K562 (cell line): Measurements from ENCODE around the gene LRCH1. TPM values are rescaled to one million over a fixed set of nuclear protein-coding genes. Genes with fewer than 3 reads are reported as not detected.

ENCODE experiments used
- ATAC-seq: fragments of 200-7000 bp; cut with Tn5 transposase; 3 replicates; pipeline ENCODE4 v1.9.1; 2020; ENCODE audit warnings: moderate library complexity
- BruUV-seq: library from RNA; stranded (reverse); fragments of 400-500 nt; replicated peaks from 2 replicates; lab custom pipeline; 2021; lab: Mats Ljungman, UMichigan
- CTCF ChIA-PET: fragments of 300-600 bp; formaldehyde crosslinking; extraction: SDS; loops from one replicate; lab custom pipeline; 2021; ENCODE audit warnings: low intra/inter-chr PET ratio; lab: Yijun Ruan, JAX
- POLR2A ChIA-PET: fragments of 300-600, 350-650 bp; sonication (Branson Sonifier 250); formaldehyde crosslinking; extraction: SDS; loops from one replicate; lab custom pipeline; 2021; ENCODE audit warnings: antibody characterized with exemption, inconsistent platforms; lab: Yijun Ruan, JAX
- DNase-seq, 4 experiments: peaks; one replicate each; pipeline versions ENCODE4 v3.0.0 to v3.0.0-alpha.2; 2011 to 2018; ENCODE audit warnings: low spot score in 3 of 4, mixed read lengths in 3 of 4; ENCODE audit errors: extremely low read depth in 1 of 4
- FAIRE-seq: peaks from 2 replicates; lab custom pipeline; 2011; peaks lifted over from hg19 to GRCh38; lab: Jason Lieb, UNC
- H2AFZ ChIP-seq: 2 replicates; pipeline ENCODE4 v1.6.0; 2011; ENCODE audit warnings: low read depth, low read length, control low read depth, inconsistent platforms
- H3K27ac ChIP-seq: fragments of 200-600 bp; 3 replicates; pipeline ENCODE4 v1.8.0; 2011; ENCODE audit warnings: low read depth, mild to moderate bottlenecking, control low read depth, inconsistent platforms, low read length, moderate library complexity, mixed read lengths; ENCODE audit errors: extremely low read depth
- H3K27me3 ChIP-seq, 2 experiments: fragments of 300-600 bp in 1 of 2; 2 replicates in 1 of 2; 3 replicates in 1 of 2; pipeline versions ENCODE4 v1.6.0 to v1.8.0; 2011; ENCODE audit warnings: inconsistent platforms in 2 of 2, low read length in 2 of 2, mild to moderate bottlenecking in 1 of 2, mixed read lengths in 1 of 2, moderate library complexity in 1 of 2; ENCODE audit not compliant: control insufficient read depth in 2 of 2, insufficient read depth in 2 of 2
- H3K36me3 ChIP-seq: fragments of 300-600 bp; 3 replicates; pipeline ENCODE4 v1.8.0; 2011; ENCODE audit warnings: mild to moderate bottlenecking, low read length, inconsistent platforms; ENCODE audit not compliant: control insufficient read depth, insufficient read depth
- H3K4me1 ChIP-seq, 2 experiments: fragments of 200-600 bp in 1 of 2; replicated peaks in 1 of 2; 2 replicates in 1 of 2; 3 replicates in 1 of 2; pipeline versions ENCODE4 v1.5.1 to v1.8.0; 2011; ENCODE audit warnings: inconsistent platforms in 2 of 2, low read length in 2 of 2, mild to moderate bottlenecking in 1 of 2, mixed read lengths in 1 of 2, moderate library complexity in 1 of 2; ENCODE audit not compliant: control insufficient read depth in 2 of 2, insufficient read depth in 2 of 2
- H3K4me2 ChIP-seq: 2 replicates; pipeline ENCODE4 v1.6.1; 2011; ENCODE audit warnings: low read length, control low read depth, inconsistent platforms, mixed read lengths; ENCODE audit not compliant: insufficient read depth
- H3K4me3 ChIP-seq: fragments of 200-600 bp; sonication (generic), shearing (Covaris generic); 2 replicates; pipeline ENCODE4 v1.5.1; 2016; ENCODE audit warnings: control low read depth, inconsistent platforms
- H3K79me2 ChIP-seq: fragments of 200-600 bp; 3 replicates; pipeline ENCODE4 v1.8.0; 2011; ENCODE audit warnings: low read length, inconsistent platforms; ENCODE audit not compliant: control insufficient read depth, insufficient read depth
- H3K9ac ChIP-seq, 2 experiments: 2 replicates each; pipeline versions ENCODE4 v1.6.0 to v1.6.1; 2011; ENCODE audit warnings: low read depth in 2 of 2, low read length in 2 of 2, control low read depth in 1 of 2, inconsistent platforms in 1 of 2, mild to moderate bottlenecking in 1 of 2, mixed read lengths in 1 of 2; ENCODE audit not compliant: insufficient read depth in 1 of 2
- H3K9me1 ChIP-seq: one replicate; pipeline ENCODE4 v1.6.0; 2011; ENCODE audit warnings: inconsistent platforms, mild to moderate bottlenecking, low read length, moderate library complexity; ENCODE audit not compliant: control insufficient read depth, insufficient read depth
- H3K9me3 ChIP-seq: replicated peaks from 2 replicates; pipeline ENCODE4 v1.5.1; 2011; ENCODE audit warnings: low read depth, low read length, inconsistent platforms; ENCODE audit not compliant: control insufficient read depth, insufficient read depth
- H4K20me1 ChIP-seq: replicated peaks from 2 replicates; pipeline ENCODE4 v1.6.1; 2011; ENCODE audit warnings: low read length, inconsistent platforms, mixed read lengths; ENCODE audit not compliant: control insufficient read depth, insufficient read depth
- CBFA2T3 ChIP-seq: fragments of 450-650 bp; IDR thresholded peaks from 2 replicates; pipeline ENCODE4 v1.6.1; 2017
- DNMT1 ChIP-seq: fragments of 450-650 bp; IDR thresholded peaks from 2 replicates; pipeline ENCODE4 v1.6.1; 2016; ENCODE audit warnings: antibody characterized with exemption, mild to moderate bottlenecking
- JUNB ChIP-seq: fragments of 450-650 bp; formaldehyde crosslinking; conservative IDR thresholded peaks from 2 replicates; pipeline ENCODE4 v1.4.0; 2020; ENCODE audit warnings: mild to moderate bottlenecking
- MYBL2 ChIP-seq, 2 experiments: fragments of 450-650 bp in 1 of 2; sonication (generic) in 1 of 2; formaldehyde crosslinking in 1 of 2; IDR thresholded peaks; 2 replicates each; pipeline versions ENCODE4 v1.6.1 to v1.8.1; 2017 to 2022; ENCODE audit warnings: borderline replicate concordance in 1 of 2, inconsistent platforms in 1 of 2, low read depth in 1 of 2, mild to moderate bottlenecking in 1 of 2, missing genetic modification reagents in 1 of 2, moderate library complexity in 1 of 2
- MYNN ChIP-seq, 2 experiments: sonication (generic); formaldehyde crosslinking in 1 of 2; IDR thresholded peaks; 2 replicates each; pipeline versions ENCODE4 v1.5.0 to v1.6.1; 2016 to 2020; ENCODE audit warnings: antibody characterized with exemption in 1 of 2, missing genetic modification reagents in 1 of 2
- SAFB2 ChIP-seq: fragments of 200-400 bp; formaldehyde crosslinking; IDR thresholded peaks from 2 replicates; pipeline ENCODE4 v1.6.1; 2018; ENCODE audit warnings: borderline replicate concordance, low read length, low read depth, moderate library complexity; ENCODE audit not compliant: severe bottlenecking
- SIN3B ChIP-seq: fragments of 450-650 bp; IDR thresholded peaks from 2 replicates; pipeline ENCODE4 v1.6.1; 2017; ENCODE audit warnings: low read depth, mild to moderate bottlenecking, moderate library complexity
- SMARCC2 ChIP-seq: fragments of 450-650 bp; IDR thresholded peaks from 2 replicates; pipeline ENCODE4 v1.6.1; 2017; ENCODE audit warnings: antibody characterized with exemption, moderate library complexity, mild to moderate bottlenecking, low read depth
- SREBF2 ChIP-seq: sonication (generic); formaldehyde crosslinking; IDR thresholded peaks from 2 replicates; pipeline ENCODE4 v1.4.0; 2020; ENCODE audit warnings: mild to moderate bottlenecking, missing genetic modification reagents
- ZFP1 ChIP-seq: fragments of 450-650 bp; formaldehyde crosslinking; IDR thresholded peaks from 2 replicates; pipeline ENCODE4 v1.4.0; 2020; ENCODE audit warnings: mild to moderate bottlenecking, mixed read lengths
- ZNF347 ChIP-seq: fragments of 450-650 bp; formaldehyde crosslinking; IDR thresholded peaks from 2 replicates; pipeline ENCODE4 v1.4.0; 2020; ENCODE audit warnings: low read depth, mild to moderate bottlenecking, moderate library complexity
- WGBS: fragments of 100-300 bp; shearing (Covaris generic); methylation state at CpG from one replicate; pipeline ENCODE4 v1.1.6; 2016; ENCODE audit warnings: low coverage, mixed read lengths; ENCODE audit not compliant: insufficient coverage; ENCODE audit errors: missing lambda C conversion rate; 5-methylcytosine and 5-hydroxymethylcytosine counted together
- in situ Hi-C: fragments of 300-500 bp; cut with MboI; formaldehyde crosslinking; loops from 4 replicates; pipeline ENCODE4 v1.15.0; 2018; ENCODE audit warnings: inconsistent platforms, mixed read lengths
- intact Hi-C: fragments of 100-400 bp; cut with micrococcal nuclease; formaldehyde crosslinking; loops from 2 replicates; pipeline ENCODE4 v1.14.2; 2022
- polyA plus RNA-seq, 8 experiments: library from polyadenylated mRNA; depleted of rRNA in 4 of 8; stranded (reverse) in 5 of 8; unstranded in 3 of 8; fragments of >200 nt; fragmentation: Nextera tagmentation in 2 of 8; fragmentation: Illumina TruSeq in 1 of 8; extraction: Ambion mirVana in 2 of 8; extraction: Trizol in 1 of 8; gene quantifications; 2 replicates each; pipeline versions ENCODE4 v1.2.1 to v1.2.3, GENCODE V29; 2011 to 2014; ENCODE audit warnings: inconsistent platforms in 1 of 8, missing spikeins in 1 of 8
- total RNA-seq, 7 experiments: library from RNA; depleted of rRNA in 6 of 7; stranded (reverse); fragments of >200 nt in 6 of 7; fragmentation: Illumina TruSeq in 2 of 7; extraction: Trizol in 2 of 7; gene quantifications; 2 replicates each; pipeline versions ENCODE4 v1.2.1 to v1.2.3, GENCODE V29; 2011 to 2021; ENCODE audit warnings: low replicate concordance in 1 of 7
- TF ChIP-seq, protein P1 (sequence below): fragments of 250-450 bp; sonication (Bioruptor Pico); IDR thresholded peaks from 2 replicates; pipeline ENCODE4 v1.9.0; 2021; ENCODE audit warnings: mild to moderate bottlenecking, inconsistent platforms
- TF ChIP-seq, protein P2 (sequence below): fragments of 250-450 bp; sonication (Bioruptor Pico); IDR thresholded peaks from 2 replicates; pipeline ENCODE4 v1.8.0; 2022; ENCODE audit warnings: inconsistent platforms

Gene LRCH1
- total and polyA plus RNA-seq, 9 of the 15 experiments (the other 6 are each of a cell fraction or from before 2014, with no cell fraction given) = 1.1 to 6.8 (median 3.7) TPM

- no peaks in the 10 kb centered on the region for H3K36me3 ChIP-seq
- ChIA-PET CTCF (no interaction called here), POLR2A (no interaction called here)
- H3K79me2 ChIP-seq = peaks cover 19% of the 10 kb centered on the region
- BruUV-seq = no TSS peak
- intact Hi-C loops (no loop called here), in situ Hi-C loops (no loop called here)
- H3K27ac ChIP-seq = no peak overlapping the region
- DNase-seq (no peak), ATAC-seq (no peak), FAIRE-seq (no peak)
- H3K9me1 ChIP-seq = no peaks in the 10 kb centered on the region
- H2AFZ ChIP-seq = no peak overlapping the region
- H3K27me3 ChIP-seq = no peaks in the 10 kb centered on the region
- H3K4me2 ChIP-seq = no peak overlapping the region
- H3K4me1 ChIP-seq = no peaks in the 10 kb centered on the region
- H3K9ac ChIP-seq = no peak overlapping the region
- no peaks in the 10 kb centered on the region; the same call in 1 of the 2 replicates for H4K20me1 ChIP-seq
- WGBS = 95% methylated on average over 6 of the region's 7 CpGs
- H3K9me3 ChIP-seq = no peaks in the 10 kb centered on the region
- no peak overlapping the region for H3K4me3 ChIP-seq
- TF ChIP-seq ZFP1 (CRISPR knock-in tag) (no peak), MYNN (IDR thresholded peaks at IDR 0.05) (no peak), MYNN (CRISPR knock-in tag; IDR thresholded peaks at IDR 0.05) (no peak), CBFA2T3 (no peak), JUNB (CRISPR knock-in tag) (no peak), ZNF347 (CRISPR knock-in tag) (no peak), SREBF2 (CRISPR knock-in tag) (no peak), DNMT1 (no peak), SAFB2 (no peak), MYBL2 (IDR thresholded peaks at IDR 0.05; ENCODE audit: low read depth) (no peak), MYBL2 (CRISPR knock-in tag; IDR thresholded peaks at IDR 0.05; ENCODE audit: borderline replicate concordance) (no peak), SMARCC2 (no peak), SIN3B (no peak)
- TF ChIP-seq, protein P1, sequence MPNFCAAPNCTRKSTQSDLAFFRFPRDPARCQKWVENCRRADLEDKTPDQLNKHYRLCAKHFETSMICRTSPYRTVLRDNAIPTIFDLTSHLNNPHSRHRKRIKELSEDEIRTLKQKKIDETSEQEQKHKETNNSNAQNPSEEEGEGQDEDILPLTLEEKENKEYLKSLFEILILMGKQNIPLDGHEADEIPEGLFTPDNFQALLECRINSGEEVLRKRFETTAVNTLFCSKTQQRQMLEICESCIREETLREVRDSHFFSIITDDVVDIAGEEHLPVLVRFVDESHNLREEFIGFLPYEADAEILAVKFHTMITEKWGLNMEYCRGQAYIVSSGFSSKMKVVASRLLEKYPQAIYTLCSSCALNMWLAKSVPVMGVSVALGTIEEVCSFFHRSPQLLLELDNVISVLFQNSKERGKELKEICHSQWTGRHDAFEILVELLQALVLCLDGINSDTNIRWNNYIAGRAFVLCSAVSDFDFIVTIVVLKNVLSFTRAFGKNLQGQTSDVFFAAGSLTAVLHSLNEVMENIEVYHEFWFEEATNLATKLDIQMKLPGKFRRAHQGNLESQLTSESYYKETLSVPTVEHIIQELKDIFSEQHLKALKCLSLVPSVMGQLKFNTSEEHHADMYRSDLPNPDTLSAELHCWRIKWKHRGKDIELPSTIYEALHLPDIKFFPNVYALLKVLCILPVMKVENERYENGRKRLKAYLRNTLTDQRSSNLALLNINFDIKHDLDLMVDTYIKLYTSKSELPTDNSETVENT (CRISPR knock-in tag) = no peak
- TF ChIP-seq, protein P2, sequence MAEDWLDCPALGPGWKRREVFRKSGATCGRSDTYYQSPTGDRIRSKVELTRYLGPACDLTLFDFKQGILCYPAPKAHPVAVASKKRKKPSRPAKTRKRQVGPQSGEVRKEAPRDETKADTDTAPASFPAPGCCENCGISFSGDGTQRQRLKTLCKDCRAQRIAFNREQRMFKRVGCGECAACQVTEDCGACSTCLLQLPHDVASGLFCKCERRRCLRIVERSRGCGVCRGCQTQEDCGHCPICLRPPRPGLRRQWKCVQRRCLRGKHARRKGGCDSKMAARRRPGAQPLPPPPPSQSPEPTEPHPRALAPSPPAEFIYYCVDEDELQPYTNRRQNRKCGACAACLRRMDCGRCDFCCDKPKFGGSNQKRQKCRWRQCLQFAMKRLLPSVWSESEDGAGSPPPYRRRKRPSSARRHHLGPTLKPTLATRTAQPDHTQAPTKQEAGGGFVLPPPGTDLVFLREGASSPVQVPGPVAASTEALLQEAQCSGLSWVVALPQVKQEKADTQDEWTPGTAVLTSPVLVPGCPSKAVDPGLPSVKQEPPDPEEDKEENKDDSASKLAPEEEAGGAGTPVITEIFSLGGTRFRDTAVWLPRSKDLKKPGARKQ = no peak
Measured at GRCh38 chr13:46598140-46598819, 45.3 kb downstream of the LRCH1 start.
